Smooth muscle cell (in vitro differentiated cells): ENCODE data around the gene LRRN1. TPM values are rescaled to one million over a fixed set of nuclear protein-coding genes. Genes with fewer than 3 reads are reported as not detected.

ENCODE experiments used
- DNase-seq: peaks from one replicate; lab custom pipeline; 2025; ENCODE audit not compliant: unreplicated experiment; lab: John Stamatoyannopoulos, UW
- H2AFZ ChIP-seq: fragments of 200-600 bp; sonication (generic); 2 replicates; pipeline ENCODE4 v1.6.0; 2016; ENCODE audit warnings: antibody characterized with exemption, low read depth, mild to moderate bottlenecking
- H3F3A ChIP-seq: fragments of 200-600 bp; sonication (generic); 2 replicates; pipeline ENCODE4 v1.6.0; 2017; ENCODE audit warnings: antibody characterized with exemption, low read depth
- H3K27ac ChIP-seq: fragments of 200-600 bp; sonication (generic); 2 replicates; pipeline ENCODE4 v1.5.1; 2016; ENCODE audit warnings: low read depth, mild to moderate bottlenecking
- H3K27me3 ChIP-seq: fragments of 200-600 bp; sonication (generic); 2 replicates; pipeline ENCODE4 v1.6.1; 2016; ENCODE audit warnings: low read depth, mild to moderate bottlenecking
- H3K36me3 ChIP-seq: fragments of 200-600 bp; sonication (generic); 2 replicates; pipeline ENCODE4 v1.5.1; 2016; ENCODE audit warnings: low read depth
- H3K4me1 ChIP-seq: fragments of 200-600 bp; sonication (generic); 2 replicates; pipeline ENCODE4 v1.5.1; 2016; ENCODE audit warnings: low read depth
- H3K4me2 ChIP-seq: fragments of 200-600 bp; sonication (generic); 2 replicates; pipeline ENCODE4 v1.6.0; 2016; ENCODE audit warnings: mild to moderate bottlenecking
- H3K4me3 ChIP-seq: fragments of 200-600 bp; sonication (generic); 2 replicates; pipeline ENCODE4 v1.5.1; 2016; ENCODE audit warnings: mild to moderate bottlenecking
- H3K79me2 ChIP-seq: fragments of 200-600 bp; sonication (generic); 2 replicates; pipeline ENCODE4 v1.6.0; 2016; ENCODE audit warnings: low read depth, mild to moderate bottlenecking
- H3K9ac ChIP-seq: fragments of 200-600 bp; sonication (generic); 2 replicates; pipeline ENCODE4 v1.6.0; 2016; ENCODE audit warnings: low read depth
- H3K9me3 ChIP-seq: fragments of 200-600 bp; sonication (generic); replicated peaks from 2 replicates; pipeline ENCODE4 v1.5.1; 2016; ENCODE audit warnings: low read depth
- H4K20me1 ChIP-seq: fragments of 200-600 bp; sonication (generic); 2 replicates; pipeline ENCODE4 v1.6.0; 2016; ENCODE audit warnings: low read depth
- CTCF ChIP-seq: fragments of 200-600 bp; sonication (generic); IDR thresholded peaks from 2 replicates; pipeline ENCODE4 v1.5.1; 2017; ENCODE audit warnings: borderline replicate concordance, mild to moderate bottlenecking, antibody characterized with exemption; ENCODE audit not compliant: insufficient read depth, poor library complexity, severe bottlenecking
- WGBS: methylation state at CpG from one replicate; pipeline ENCODE4 v1.1.7; 2016; ENCODE audit warnings: low lambda C conversion rate; 5-methylcytosine and 5-hydroxymethylcytosine counted together
- polyA plus RNA-seq: library from polyadenylated mRNA; unstranded; fragments of >200 nt; fragmentation: Nextera tagmentation; extraction: Ambion mirVana; gene quantifications from 2 replicates; pipeline ENCODE4 v1.2.1, GENCODE V29; 2016
- total RNA-seq: library from RNA; depleted of rRNA; stranded (reverse); fragments of >200 nt; gene quantifications from 2 replicates; pipeline ENCODE4 v1.2.3, GENCODE V29; 2014

The LRRN1 gene
- total and polyA plus RNA-seq, 2 experiments from 2014 or later, result 8.5 to 17.0 TPM

GRCh38 chr3:3801494-3801841 lies 2.2 kb downstream of the LRRN1 start:
- peaks cover 25% of the 10 kb centered on the region for H3K4me1 ChIP-seq
- no peaks in the 10 kb centered on the region for H3K9me3 ChIP-seq
- H3K27me3 ChIP-seq, result peaks cover 12% of the 10 kb centered on the region
- no peaks in the 10 kb centered on the region for H3K36me3 ChIP-seq
- peak overlapping the region; percentile 89 for H3K4me3 ChIP-seq
- H3K79me2 ChIP-seq, result peaks cover 30% of the 10 kb centered on the region
- peaks cover 11% of the 10 kb centered on the region for H4K20me1 ChIP-seq
- TF ChIP-seq CTCF, result no peak
- no peak for DNase-seq
- WGBS, result 17% methylated on average over 4 of the region's 4 CpGs
- H2AFZ ChIP-seq, result no peak overlapping the region
- H3K9ac ChIP-seq, result no peak overlapping the region
- no peak overlapping the region for H3K27ac ChIP-seq
- H3K4me2 ChIP-seq, result peak overlapping the region; percentile 100
- no peaks in the 10 kb centered on the region for H3F3A ChIP-seq

- H3K9ac ChIP-seq, result no peak overlapping the region
- WGBS, result 32% methylated on average over 13 of the region's 13 CpGs
- no peaks in the 10 kb centered on the region for H3F3A ChIP-seq
- peaks cover 12% of the 10 kb centered on the region for H3K27me3 ChIP-seq
- peaks cover 11% of the 10 kb centered on the region for H4K20me1 ChIP-seq
- no peaks in the 10 kb centered on the region for H3K9me3 ChIP-seq
- no peak overlapping the region for H2AFZ ChIP-seq
- H3K36me3 ChIP-seq, result no peaks in the 10 kb centered on the region
- peak overlapping the region; percentile 89 for H3K4me3 ChIP-seq
- peaks cover 30% of the 10 kb centered on the region for H3K79me2 ChIP-seq
- H3K4me2 ChIP-seq, result peak overlapping the region; percentile 100
- no peak overlapping the region for H3K27ac ChIP-seq
- peaks cover 25% of the 10 kb centered on the region for H3K4me1 ChIP-seq
- TF ChIP-seq CTCF, result no peak
- DNase-seq, result no peak
Observed at GRCh38 chr3:3802046-3802445, 2.8 kb downstream of the LRRN1 start.

GRCh38 chr3:3804560-3804959 lies 5.3 kb downstream of the LRRN1 start:
- Histone ChIP-seq H3K4me2 (no peak overlapping the region), H2AFZ (no peak overlapping the region), H3K9ac (no peak overlapping the region), H3K27ac (no peak overlapping the region), H3K4me1 (peaks cover 18% of the 10 kb centered on the region), H4K20me1 (peaks cover 11% of the 10 kb centered on the region), H3K9me3 (no peaks in the 10 kb centered on the region), H3K36me3 (no peaks in the 10 kb centered on the region), H3K27me3 (peaks cover 12% of the 10 kb centered on the region), H3K4me3 (no peak overlapping the region), H3K79me2 (peaks cover 30% of the 10 kb centered on the region), H3F3A (no peaks in the 10 kb centered on the region)
- DNase-seq, result no peak
- TF ChIP-seq CTCF, result no peak
- 91% methylated on average over 2 of the region's 2 CpGs for WGBS

- Histone ChIP-seq H3K9me3 (no peaks in the 10 kb centered on the region), H2AFZ (no peak overlapping the region), H3K27ac (no peak overlapping the region), H3K9ac (no peak overlapping the region), H4K20me1 (peaks cover 11% of the 10 kb centered on the region), H3K79me2 (peaks cover 30% of the 10 kb centered on the region), H3K36me3 (no peaks in the 10 kb centered on the region), H3F3A (no peaks in the 10 kb centered on the region), H3K4me1 (peaks cover 18% of the 10 kb centered on the region), H3K4me2 (no peak overlapping the region), H3K27me3 (peaks cover 12% of the 10 kb centered on the region), H3K4me3 (no peak overlapping the region)
- TF ChIP-seq CTCF, result no peak
- 97% methylated on average over 7 of the region's 7 CpGs for WGBS
- no peak for DNase-seq
Observed at GRCh38 chr3:3806092-3806491, 6.9 kb downstream of the LRRN1 start.
